NT2/D1 (cell line): ENCODE data around the gene F2.

Source experiments
- SUZ12 ChIP-seq: IDR thresholded peaks from 2 replicates; pipeline ENCODE4 v1.6.1; 2011; ENCODE audit not compliant: insufficient read length, insufficient read depth; ENCODE audit errors: extremely low read depth
- YY1 ChIP-seq: IDR thresholded peaks from 2 replicates; pipeline ENCODE4 v1.6.1; 2011; ENCODE audit not compliant: insufficient read length, insufficient read depth
- ZNF274 ChIP-seq: IDR thresholded peaks from 2 replicates; pipeline ENCODE4 v1.6.1; 2011; ENCODE audit warnings: mild to moderate bottlenecking, low read depth, low read length

DNA sequence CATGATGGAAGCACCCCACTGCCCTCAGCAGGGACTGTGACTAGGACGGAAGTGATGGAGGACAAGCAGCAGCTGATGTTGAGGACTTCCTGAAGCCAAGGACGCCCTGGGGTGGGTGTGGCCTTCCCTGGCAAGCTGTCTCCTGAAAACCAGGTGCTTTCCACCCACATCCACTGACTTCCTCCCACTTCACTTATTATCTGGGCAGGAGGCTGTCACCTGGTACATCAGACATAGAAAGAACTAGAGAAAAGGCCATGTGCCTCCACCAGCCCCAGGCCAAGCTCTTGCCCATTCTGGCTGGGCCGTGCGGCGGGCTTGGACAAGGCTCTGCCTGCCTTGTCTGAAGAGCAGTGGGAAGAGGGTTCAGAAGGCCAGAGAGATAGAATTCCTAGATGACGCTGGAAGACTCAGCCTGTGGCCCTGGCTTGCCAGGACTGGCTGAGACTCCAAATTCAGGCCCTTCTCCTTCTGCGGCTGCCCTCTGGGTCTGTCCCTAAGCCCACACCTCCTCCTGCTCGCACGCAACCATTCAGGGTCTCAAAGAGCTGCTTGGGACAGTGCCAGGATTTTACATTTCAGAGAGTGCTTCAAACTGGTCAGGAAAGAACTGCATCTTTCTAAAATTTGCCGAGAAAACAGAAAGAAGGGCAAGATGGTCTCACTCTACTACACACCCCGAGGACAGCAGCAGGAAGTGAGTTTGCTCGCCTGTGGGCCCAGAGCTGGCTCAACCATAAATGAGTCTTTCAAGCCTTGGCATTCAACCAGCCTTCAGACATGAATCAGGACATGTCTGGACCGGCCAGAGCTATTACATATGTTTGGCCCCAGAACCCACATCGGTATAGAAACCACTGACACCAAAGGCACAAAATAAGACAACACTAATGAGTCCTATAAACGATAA, 31.9 kb upstream of the F2 start:
- TF ChIP-seq YY1 (no peak), ZNF274 (no peak), SUZ12 (no peak)
